Effector memory CD8-positive, alpha-beta T cell (primary cell): Measurements from ENCODE around the gene HMHB1.

ENCODE experiments used
- ATAC-seq: fragments of 150-1000 bp; cut with Tn5 transposase; replicated peaks from 2 replicates; pipeline ENCODE4 v1.10.0; 2021; ENCODE audit warnings: mild to moderate bottlenecking, moderate library complexity
- DNase-seq, 3 experiments: peaks; one replicate each; pipeline ENCODE4 v3.0.0; 2021
- H3K27ac Mint-ChIP-seq, 2 donors: one replicate each; pipeline ENCODE4 v1.8.0; 2022; ENCODE audit warnings: mild to moderate bottlenecking in 2 of 2, mixed read lengths in 2 of 2, moderate library complexity in 2 of 2
- H3K27me3 Mint-ChIP-seq, 2 donors: one replicate each; pipeline ENCODE4 v1.8.0; 2022; ENCODE audit warnings: mixed read lengths in 2 of 2
- H3K36me3 Mint-ChIP-seq: one replicate; pipeline ENCODE4 v1.8.0; 2022; ENCODE audit warnings: mild to moderate bottlenecking, moderate library complexity, mixed read lengths; ENCODE audit not compliant: insufficient read depth
- H3K4me1 Mint-ChIP-seq, 2 donors: one replicate each; pipeline ENCODE4 v1.8.0; 2022; ENCODE audit warnings: low read depth in 2 of 2, mixed read lengths in 2 of 2
- H3K4me3 Mint-ChIP-seq, 2 donors: one replicate each; pipeline ENCODE4 v1.8.0; 2022; ENCODE audit warnings: mild to moderate bottlenecking in 2 of 2, mixed read lengths in 2 of 2, moderate library complexity in 2 of 2
- H3K9me3 Mint-ChIP-seq, 2 donors: one replicate each; pipeline ENCODE4 v1.8.0; 2022; ENCODE audit warnings: mixed read lengths in 2 of 2

Gene HMHB1

DNA sequence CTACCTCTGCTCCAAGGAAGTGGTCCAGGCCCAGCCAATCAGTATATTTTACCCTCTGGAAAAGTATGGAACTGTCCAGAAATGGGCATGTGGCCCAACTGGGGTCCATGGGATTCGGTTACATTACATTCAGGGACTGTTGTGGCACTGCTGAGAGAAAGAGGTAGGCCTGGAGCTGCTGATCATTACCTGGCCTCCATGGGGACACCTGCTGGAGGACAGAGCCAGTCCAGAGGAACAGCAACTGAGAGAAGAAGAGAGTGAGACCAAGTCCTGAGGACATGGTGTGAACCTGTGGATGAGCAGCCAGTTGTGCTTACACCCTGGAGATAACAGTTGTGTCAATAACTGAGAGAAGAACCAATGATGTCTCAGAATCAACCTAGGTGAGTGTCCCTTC is 48.2 kb downstream of the HMHB1 start:
- no peaks in the 10 kb centered on the region for H3K27me3 Mint-ChIP-seq
- H3K4me1 Mint-ChIP-seq, result no peaks in the 10 kb centered on the region
- no peaks in the 10 kb centered on the region for H3K9me3 Mint-ChIP-seq
- no peak for ATAC-seq
- peaks cover 2% of the 10 kb centered on the region for H3K36me3 Mint-ChIP-seq
- no peak overlapping the region for H3K4me3 Mint-ChIP-seq
- no peak for DNase-seq
- peak overlapping the region in 1 of 2 donors; percentile 16 for H3K27ac Mint-ChIP-seq

- Mint-ChIP-seq H3K36me3 (peaks cover 2% of the 10 kb centered on the region), H3K27me3 (no peaks in the 10 kb centered on the region), H3K27ac (no peak overlapping the region), H3K4me1 (no peaks in the 10 kb centered on the region), H3K9me3 (no peaks in the 10 kb centered on the region), H3K4me3 (no peak overlapping the region)
- DNase-seq (no peak), ATAC-seq (no peak)
Observed at GRCh38 chr5:143862271-143862670, 50.3 kb downstream of the HMHB1 start.

DNA sequence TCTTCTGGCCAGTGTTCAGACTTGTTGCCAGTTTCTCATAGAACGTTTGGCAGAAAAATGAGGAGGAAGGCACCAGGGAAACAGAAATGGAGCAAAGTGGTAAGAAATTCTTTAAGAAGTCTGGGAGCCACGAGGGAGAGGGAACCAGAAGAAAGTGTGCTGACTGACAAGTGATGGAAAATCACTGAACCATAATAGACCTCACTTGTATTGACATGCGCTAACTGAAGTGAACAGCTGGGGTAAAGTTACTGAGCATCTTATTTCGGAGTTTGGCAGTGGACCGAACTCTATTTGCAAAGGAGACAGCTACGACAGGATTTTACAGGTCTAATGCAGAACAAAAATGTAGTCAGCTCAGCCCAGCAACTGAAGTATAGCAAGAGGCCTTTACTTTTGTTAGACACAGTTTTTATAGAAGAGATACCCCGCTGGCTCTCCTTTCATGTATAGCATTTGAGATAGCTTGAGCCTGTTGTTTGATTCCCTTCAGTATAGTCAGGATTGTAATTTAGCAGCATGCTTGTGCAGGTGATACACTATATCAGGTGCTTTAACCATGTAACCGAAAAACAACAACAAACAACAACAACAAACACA is 53.6 kb downstream of the HMHB1 start:
- ATAC-seq (no peak), DNase-seq (no peak)
- Mint-ChIP-seq H3K27me3 (no peaks in the 10 kb centered on the region), H3K9me3 (no peaks in the 10 kb centered on the region), H3K27ac (no peak overlapping the region), H3K4me1 (no peaks in the 10 kb centered on the region), H3K36me3 (no peaks in the 10 kb centered on the region), H3K4me3 (no peak overlapping the region)
